Urothelium cell line (cell line): ENCODE data around the gene CREB3L1.
"Not testable (repeated sequence)": the region's sequence is repeated elsewhere in the genome, so short reads cannot be mapped to it uniquely, and the experiment has no call there.

Experiments
- DNase-seq: peaks from one replicate; pipeline ENCODE4 v3.0.0; 2011; ENCODE audit warnings: low spot score, mixed read lengths
- FAIRE-seq: peaks from 2 replicates; lab custom pipeline; 2011; peaks lifted over from hg19 to GRCh38; lab: Jason Lieb, UNC

CREB3L1 gene

DNA sequence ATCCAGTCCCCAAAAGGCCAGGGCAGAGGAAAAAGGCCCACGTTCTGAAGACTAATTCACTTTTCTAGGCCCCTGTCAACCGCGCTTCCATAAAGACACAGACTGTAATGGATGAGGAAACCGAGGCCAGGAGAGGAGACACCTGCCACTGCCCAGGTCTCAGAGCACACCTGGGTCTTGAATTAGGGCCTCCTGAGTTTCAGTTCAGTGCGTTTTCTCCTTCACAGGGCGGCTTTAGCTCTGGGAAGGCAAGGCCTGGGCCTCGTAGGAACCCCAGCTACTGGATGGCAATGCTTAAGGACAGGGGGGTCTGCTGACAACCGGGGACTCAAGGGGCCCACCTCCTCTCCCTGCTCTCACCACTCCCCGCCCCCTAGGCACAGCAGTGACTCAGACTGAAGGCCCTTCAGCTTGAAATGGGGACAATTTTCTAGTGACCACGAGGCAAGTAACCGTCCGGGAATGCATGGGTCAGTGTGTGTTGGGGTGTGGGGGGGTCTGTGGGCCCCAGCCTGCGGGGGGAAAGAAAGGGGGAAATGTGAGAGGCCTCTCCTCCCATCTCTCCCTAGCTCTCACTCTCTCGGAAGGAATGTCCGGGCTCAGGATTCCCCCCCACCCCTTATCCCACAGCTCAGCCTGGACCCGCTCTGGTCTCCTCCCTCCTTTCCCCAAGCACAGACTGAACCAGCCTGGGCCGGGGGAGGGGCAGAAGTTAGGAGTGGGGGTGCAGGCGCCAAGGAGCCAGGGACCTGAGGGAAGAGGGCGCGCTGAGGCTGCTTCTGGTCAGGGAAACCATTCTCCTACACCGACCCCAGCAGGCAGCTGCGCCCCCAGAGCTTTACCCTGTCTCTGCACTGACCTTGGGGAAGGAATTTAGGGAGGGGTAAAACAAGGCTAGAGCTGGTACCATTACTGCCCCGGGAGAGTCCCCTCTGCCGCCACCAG lies 17.2 kb downstream of the CREB3L1 start:
- peak; percentile 68 for DNase-seq
- FAIRE-seq: no peak

DNA sequence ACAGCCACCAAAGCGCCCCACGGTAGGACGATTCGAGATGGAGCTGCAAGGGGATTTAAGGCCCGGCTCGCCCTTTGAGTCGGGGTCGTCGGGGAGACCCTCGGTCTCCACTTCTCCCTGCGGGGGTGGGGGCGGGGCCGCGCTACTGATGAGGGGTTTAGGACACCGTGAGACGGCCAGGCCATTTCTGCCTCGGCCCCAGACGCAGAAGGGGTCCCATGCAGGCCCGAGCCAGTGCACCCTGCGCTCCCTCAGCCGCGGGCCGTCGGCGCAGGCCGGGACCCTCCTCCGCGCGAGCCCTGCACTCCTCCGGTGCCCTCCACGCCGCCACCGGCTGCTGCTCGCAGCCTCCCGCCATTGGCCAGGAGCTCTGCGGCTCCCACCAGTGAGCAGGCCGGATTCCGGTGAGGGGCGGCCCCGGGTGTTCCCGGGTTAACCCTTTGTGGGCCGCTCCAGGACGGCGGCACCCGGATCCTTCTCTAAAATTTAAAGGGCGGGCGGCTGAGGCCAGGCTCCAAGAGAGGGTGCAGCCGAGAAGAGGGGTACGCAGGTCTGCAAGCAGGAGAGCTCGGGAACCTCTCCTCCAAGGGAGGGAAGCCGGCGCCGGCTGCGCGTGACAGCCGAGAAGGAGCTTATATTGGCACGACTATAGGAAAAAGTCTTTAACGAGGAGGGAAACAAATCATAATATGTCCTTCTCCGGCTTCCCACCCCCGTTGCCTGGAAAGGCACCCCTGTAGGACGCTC lies 18.0 kb downstream of the CREB3L1 start:
- DNase-seq (peak; percentile 93), FAIRE-seq (no peak)

DNA sequence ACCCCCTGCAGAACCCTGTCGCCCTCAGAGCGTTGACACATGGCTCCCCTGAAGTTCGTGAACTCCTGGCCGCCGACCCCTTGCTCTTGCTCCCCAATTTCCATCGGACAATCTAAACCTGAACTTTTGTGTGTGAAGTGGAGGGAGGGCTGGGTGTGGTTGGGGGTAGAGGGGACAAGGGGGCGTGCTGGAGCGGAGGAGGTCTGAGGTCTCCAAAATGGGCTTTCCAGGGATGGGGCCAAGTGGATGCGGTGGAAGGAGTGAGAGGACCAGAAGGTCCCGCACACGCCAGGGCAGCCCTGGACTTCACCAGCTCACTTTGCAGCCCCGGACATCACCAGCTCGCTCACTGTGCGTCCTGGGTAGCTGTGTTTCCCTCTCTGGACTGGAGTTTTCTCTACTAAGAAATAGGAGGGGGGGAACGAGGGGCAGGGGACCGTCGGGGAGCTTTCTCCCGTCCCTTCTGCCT lies 18.6 kb downstream of the CREB3L1 start:
- DNase-seq (no peak), FAIRE-seq (no peak)

DNA sequence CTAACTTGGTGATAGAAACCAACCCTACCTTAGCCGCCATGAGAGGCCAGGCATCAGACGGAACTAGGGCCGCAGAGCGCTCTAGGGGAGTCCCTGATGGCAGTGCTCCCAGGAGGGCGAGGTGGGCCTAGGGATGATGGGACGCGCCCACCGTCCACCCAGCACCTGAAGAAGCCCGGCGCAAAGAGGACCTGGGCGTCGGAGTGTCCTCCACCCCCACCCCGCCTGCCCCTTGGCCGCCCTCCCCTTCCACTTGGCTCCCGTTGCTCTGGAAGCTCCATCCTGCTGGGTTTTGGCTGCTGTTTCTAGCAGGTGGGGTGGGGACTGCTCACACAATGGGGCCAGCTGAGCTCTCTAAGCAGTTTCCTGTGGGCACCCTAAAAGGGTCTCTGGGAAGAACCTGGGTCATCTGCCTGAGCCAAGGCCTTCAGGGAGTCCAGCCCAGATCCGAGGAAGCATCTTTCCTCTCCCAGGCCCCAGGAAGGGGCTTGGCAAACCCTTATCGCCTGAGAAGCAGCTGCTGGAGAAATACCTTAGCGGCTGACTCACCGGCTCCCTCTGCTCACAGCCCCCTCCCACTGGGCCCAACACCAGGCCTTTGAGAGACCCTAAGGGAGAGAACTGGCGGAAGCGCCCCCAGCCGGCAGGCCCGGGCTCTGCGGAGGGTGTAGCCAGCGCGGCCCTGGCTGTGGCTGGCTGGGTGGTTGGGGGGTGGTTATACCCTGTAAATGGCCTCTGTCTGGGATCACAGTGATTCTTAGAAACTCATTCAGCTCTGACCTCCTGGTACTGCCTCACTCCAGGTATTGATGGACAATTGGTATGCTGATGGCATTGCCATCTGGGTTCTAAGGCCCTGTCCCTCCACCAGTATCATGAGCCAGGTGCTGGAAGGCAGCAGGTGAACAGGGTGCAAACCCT lies 19.3 kb downstream of the CREB3L1 start:
- DNase-seq (peak; percentile 85), FAIRE-seq (no peak)

DNA sequence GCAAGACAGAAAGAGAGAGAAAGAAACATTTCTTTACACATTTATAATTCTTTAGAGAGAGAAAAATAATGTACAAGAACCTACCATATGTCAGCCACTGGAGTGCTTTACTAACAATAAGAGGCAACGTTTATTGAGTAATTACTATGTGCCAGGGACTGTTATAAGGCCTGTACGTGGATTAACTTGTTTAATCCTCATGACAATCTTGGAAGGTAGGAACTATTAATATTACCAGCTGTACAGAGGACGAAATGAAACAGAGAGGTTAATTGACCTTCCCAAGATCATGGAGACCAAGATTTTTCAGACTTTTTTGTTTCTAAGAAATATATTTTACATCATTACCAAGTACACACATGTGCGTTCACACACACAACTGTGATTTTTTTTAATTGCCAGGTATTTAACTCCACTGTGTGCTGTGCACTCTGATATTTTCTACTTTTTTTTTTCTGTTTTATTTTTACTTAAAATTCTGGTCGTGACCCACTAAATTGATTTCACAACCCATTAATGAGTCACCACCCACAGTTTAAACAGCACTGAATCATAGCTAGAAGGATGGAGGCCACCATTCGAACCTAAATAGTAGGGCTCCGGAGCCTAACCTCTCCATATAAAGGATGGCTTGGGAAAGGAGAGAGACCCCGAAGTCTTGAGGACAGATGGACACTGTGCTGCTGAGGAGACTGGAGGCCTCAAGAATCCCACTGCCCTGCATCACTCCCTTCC lies 21.4 kb downstream of the CREB3L1 start:
- no peak for FAIRE-seq
- DNase-seq: no peak

DNA sequence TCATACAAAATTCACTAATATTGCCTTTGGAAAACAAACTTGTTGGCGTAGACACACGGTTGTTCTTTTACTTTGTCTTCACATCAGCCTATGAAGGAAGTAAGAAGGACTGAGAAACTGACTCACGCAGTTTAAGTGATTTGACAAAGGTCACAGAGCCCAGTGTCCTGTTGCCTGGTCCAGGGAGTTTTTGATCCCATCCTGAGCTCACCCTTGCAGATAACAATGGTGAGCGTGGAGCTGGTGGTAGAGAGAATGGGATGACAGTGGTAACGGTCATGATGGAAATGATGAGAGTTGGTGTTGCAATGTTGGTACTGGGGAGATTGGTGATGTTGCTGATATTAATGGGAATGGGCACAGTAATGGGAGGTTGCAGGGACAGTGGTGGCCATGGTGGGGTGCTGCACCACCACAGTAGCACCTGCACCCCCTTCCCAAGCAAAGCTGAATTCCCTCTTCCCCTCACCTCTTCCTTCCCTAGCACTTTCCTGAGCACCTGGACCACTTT lies 22.0 kb downstream of the CREB3L1 start:
- no peak for DNase-seq
- FAIRE-seq: no peak

DNA sequence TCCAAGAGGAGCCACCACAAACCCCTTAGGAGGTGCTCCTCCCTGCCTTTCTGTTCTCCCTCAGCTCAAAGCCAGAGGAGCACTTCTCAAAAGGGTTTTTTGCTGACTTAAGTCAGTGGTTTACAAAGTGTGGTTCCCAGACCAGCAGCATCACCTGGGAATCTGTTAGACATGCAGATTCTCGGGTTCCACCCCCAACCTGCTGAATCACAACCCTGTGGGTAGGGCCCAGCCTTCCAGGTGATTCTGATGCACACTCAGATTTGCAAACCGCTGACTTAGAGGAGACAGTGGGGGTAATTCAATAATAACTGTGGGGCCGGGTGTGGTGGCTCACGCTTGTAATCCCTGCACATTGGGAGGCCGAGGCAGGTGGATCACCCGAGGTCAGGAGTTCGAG lies 22.8 kb downstream of the CREB3L1 start:
- DNase-seq: no peak
- FAIRE-seq: no peak

DNA sequence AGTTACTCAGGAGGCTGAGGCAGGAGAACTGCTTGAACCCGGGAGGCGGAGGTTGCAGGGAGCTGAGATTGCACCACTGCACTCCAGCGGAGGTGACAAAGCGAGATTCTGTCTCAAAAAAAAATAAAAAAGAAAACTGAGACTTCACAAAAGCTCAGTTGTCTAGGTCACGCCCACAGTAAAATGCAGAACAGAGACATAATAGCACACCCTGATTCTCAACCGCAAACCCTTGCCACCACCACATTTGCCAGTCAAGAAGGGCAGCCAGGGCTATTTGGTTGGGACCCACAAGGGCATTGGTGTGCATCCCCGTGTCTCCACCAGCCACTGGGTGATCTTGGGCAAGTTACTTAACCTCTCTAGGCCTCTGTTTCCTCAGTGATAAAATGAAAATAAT lies 25.4 kb downstream of the CREB3L1 start:
- DNase-seq (no peak), FAIRE-seq (no peak)

DNA sequence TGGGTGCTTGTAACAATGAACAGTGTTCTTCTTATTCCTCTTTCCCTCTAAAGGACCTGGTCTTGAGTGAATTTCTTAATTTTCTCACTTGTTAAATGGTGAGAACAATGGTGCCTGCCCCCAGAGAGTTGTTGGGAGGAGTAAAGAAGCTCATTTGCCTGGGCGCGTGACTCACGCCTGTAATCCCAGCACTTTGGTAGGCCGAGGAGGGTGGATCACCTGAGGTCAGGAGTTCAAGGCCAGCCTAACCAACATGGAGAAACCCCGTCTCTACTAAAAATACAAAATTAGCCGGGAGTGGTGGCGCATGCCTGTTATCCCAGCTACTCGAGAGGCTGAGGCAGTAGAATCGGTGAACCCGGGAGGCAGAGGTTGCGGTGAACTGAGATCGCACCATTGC lies 26.6 kb downstream of the CREB3L1 start:
- not testable (repeated sequence) for FAIRE-seq

DNA sequence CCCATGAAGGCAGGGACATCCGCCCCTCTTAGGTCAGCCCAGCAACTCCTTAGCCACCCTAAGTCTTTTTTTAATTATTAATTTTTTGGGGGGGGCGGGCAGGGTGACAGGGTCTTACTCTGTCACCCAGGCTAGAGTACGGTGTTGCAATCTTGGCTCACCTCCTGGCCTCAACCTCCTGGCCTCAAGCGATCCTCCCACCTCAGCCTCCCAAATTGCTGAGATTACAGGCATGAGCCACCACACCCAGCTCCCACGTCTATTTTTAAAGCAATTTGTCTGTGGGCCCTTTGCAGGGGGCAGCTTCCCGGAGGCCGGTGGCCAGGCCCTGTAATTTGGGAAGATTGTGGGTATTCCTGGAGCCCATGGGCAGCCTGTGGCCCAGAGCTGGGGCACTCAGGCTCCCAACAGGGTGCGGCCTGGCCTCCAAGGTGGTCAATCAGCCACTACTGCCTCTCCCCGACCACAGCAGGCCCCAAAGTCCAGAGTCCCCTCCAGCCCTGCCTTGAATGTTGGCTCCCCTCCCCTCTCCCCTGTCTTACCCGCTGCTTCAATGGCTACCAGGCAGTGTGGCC lies 27.2 kb downstream of the CREB3L1 start:
- no peak for FAIRE-seq
- DNase-seq: no peak

More for the DNA sequence above, 26.6 kb downstream of the CREB3L1 start:
- not testable (repeated sequence) for DNase-seq

DNA sequence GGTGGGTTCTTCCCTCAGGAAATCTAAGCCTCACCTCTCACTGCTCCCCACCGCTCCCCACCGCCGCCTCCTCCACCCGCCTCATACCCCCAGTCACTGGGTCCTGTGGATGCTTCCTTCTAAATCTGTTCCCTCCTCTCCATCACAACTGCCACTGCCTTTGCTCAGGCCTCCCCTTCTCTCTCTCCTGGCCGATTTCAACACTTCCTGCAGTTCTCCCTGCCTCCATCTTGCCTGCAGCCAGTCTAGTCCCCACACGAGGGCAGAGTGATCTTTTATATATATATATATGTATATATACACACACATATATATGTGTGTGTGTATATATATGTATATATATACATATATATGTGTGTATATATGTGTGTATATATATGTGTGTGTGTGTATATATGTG lies 27.8 kb downstream of the CREB3L1 start:
- DNase-seq (no peak), FAIRE-seq (no peak)

DNA sequence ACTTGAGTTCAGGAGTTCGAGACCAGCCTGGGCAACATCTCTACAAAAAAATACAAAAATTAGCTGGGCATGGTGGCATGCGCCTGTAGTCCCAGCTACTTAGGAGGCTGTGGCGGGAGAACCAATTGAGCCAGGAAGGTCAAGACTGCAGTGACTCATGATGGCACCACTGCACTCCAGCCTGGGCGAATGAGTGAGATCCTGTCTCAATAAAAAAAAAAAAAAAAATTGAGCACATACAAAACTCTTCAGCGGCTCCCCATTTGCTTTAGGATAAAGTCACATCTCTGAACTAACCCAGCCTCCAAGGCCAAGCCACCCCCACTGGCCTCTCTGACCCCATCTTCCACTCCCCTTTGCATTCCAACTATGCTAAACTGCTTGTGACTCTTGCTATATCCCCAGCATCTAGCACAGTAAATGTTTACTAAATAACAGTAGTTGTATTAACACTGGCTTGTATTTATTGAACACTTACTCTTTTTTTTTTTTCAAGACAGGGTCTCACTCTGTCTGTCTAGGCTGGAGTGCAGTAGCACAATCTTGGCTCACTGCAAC lies 28.9 kb downstream of the CREB3L1 start:
- DNase-seq (no peak), FAIRE-seq (no peak)

DNA sequence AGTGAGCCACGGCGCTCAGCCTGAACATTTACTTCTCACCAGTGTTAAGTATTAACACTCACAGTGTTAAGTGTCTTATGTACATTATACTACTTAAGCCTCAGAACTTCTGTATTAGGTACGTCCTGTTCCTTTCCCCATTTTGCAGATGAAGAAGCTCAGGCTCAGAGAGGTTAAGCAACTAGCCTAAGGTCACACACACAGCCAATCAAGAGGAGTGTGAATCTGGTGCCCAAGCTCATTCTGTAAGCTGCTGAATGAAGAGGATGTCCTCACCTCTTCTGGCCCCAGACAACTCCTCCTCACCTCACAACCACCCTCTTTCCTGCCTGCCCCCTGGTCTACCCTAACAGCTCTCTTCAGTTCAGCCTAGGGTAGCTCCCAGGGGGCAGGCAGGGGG lies 29.9 kb downstream of the CREB3L1 start:
- no peak for FAIRE-seq

DNA sequence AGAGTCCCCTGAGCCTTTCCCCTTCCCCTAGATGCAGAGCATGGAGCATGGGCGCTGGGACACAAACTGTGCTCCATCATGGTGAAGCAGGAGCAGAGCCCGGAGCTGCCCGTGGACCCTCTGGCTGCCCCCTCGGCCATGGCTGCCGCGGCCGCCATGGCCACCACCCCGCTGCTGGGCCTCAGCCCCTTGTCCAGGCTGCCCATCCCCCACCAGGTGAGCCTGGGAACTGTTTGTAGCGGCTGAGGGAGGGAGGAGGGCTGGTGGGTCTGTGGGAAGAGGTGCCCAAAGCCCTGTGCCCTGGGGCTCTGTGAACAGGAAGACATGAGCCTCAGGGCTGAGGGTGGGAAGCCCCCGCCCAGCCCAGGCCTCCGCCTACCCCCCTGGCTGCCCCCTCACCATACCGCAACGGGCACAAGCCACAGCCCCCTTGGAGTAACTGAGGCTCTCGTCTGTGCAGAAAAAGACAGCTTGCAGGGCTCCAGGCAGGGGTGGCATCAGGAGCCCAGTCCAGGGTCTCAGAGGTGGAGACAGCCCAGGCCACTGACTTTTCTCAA lies 30.4 kb downstream of the CREB3L1 start:
- FAIRE-seq: no peak
- no peak for DNase-seq

More for the DNA sequence above, 29.9 kb downstream of the CREB3L1 start:
- no peak for DNase-seq

DNA sequence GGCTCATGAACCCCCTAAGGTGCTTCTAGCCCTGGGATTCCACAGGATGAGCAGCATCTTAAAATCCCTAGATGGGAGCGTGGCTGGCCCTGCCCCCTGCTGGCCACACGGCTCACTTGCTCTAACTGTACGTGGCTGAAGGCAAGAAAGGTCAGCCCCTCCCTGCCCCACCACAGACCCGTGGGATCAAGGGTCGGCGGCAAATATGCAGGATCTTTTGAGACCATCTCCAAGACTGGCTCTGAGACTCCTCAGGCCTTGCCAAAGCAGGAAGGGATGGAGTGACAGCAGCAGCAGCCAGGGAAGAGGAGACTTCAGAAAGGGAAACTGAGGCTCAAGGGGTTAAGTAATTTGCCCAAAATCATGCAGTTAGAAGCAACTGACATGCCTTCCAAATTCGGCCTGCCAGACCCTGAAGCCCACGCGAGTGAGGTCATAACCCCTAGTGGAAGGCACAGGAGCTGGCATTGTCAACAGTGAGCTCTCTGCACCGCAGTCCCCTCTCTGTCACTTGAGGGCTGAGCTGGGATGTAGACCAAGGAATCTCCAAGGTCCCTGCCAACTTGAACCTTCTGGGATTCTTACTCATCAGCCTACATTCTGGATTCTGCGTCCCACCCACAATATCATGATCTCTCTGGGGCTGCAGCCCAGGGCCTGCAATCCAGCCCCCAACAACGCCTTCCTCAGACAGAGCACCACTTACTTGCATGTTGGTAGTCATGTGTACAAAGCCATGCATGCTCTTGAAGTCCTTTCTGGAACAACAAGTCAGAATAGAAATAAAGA lies 31.4 kb downstream of the CREB3L1 start:
- FAIRE-seq: peak; percentile 73
- DNase-seq: peak; percentile 80

DNA sequence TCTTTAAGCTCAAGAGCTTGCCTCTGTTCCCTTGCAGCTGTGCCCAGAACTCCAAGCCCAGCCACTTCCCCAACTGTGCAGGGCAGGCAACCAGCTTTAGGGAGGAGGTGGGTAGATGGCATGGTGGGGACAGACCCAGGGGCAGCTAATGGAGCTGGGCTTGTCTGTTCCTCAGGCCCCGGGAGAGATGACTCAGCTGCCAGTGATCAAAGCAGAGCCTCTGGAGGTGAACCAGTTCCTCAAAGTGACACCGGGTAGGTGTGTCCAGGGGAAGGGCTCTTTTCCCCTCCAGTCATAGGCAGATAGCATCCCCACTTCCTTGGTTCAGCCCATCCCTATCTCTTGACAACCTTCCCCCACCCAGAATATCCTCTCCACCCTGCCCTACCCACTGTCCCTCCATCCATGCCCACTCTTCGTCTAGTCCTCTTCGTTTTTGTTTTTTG lies 32.4 kb downstream of the CREB3L1 start:
- FAIRE-seq: no peak

DNA sequence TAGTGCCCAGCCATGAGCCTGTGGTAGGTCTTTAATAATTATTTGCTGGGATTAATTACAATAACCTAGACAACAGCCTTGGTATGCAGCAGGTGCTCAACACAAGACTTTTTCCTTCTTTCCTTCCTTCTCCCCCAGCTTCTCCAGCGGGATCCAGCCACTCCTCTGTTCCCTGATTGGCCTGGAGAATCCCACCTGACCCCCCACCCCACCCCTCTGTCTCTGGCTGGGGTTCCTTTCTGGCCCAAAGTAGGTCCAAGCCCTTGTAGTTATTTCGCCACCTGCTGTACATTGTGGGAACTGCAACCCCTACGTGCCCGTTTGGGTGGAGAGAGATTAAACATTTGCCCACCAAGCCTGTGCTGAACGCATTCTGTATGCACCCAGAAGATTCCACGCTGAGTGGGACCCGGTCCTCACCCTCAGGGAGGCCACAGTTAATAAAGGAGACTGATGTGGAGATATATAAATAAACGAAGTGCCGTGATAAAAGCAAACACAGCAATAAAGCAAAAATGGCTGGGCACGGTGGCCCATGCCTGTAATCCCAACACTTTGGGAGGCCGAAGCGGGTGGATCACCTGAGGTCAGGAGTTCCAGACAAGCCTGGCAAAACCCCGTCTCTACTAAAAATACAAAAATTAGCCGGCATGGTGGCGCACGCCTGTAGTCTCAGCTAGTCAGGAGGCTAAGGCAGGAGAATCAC lies 37.7 kb downstream of the CREB3L1 start:
- FAIRE-seq (peak; percentile 91), DNase-seq (peak; percentile 88)

More for the DNA sequence above, 32.4 kb downstream of the CREB3L1 start:
- DNase-seq: no peak
